ENCODE measurements around the gene ADGRG4.

DNA sequence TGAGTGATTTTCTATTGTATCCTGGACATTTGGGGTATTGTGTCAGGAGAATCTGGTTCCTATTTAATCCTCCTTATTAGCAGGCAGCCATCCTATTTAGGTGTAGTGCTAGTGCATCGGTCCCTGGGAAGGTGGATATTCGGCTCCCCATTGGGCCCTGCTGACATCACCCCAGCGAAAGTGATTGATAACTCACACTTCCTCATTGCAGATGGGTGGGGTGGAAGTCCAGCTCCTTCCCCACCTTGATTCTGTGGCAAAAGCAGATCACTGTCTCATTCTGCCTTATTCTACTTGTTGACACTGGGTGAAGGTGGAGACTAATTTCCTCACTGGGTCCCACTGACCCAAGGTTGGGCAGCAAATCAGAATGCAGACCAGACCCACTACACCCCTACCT, 163.8 kb downstream of the ADGRG4 start:
- TF ChIP-seq, protein P1, sequence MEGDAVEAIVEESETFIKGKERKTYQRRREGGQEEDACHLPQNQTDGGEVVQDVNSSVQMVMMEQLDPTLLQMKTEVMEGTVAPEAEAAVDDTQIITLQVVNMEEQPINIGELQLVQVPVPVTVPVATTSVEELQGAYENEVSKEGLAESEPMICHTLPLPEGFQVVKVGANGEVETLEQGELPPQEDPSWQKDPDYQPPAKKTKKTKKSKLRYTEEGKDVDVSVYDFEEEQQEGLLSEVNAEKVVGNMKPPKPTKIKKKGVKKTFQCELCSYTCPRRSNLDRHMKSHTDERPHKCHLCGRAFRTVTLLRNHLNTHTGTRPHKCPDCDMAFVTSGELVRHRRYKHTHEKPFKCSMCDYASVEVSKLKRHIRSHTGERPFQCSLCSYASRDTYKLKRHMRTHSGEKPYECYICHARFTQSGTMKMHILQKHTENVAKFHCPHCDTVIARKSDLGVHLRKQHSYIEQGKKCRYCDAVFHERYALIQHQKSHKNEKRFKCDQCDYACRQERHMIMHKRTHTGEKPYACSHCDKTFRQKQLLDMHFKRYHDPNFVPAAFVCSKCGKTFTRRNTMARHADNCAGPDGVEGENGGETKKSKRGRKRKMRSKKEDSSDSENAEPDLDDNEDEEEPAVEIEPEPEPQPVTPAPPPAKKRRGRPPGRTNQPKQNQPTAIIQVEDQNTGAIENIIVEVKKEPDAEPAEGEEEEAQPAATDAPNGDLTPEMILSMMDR (IDR thresholded peaks at IDR 0.05): no peak
- no peak for TF ChIP-seq POLR2A (IDR thresholded peaks at IDR 0.05)
